ENCODE measurements around the gene MYL11.
A peak's percentile ranks its signal among the peaks of the same experiment; 100 is the strongest.

MYL11 gene

DNA sequence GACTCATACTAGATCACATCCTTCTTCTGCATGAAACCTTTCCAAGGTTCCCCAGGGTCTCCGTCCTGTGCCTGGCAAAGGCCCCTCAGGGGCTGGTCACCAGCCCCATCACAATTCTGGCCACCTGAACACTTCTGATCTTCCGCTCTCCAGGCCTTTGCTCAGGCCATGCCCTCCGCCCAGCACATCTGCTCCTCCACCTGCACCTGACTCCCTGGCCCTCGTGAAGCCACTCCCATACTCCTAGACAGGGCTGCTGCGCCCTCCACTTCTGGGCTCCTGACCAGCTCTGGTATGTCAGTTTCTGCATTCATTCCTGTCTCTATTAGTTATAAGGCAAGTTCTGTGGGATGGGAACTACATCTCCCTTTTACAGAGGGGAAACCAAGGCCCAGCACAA, 1.9 kb upstream of the MYL11 start:
- Mint-ChIP-seq H3K4me1 (peaks cover 69% of the 10 kb centered on the region), H3K27me3 (ENCODE audit: low read depth, poor library complexity) (peaks cover 4% of the 10 kb centered on the region), H3K36me3 (ENCODE audit: low read depth) (no peaks in the 10 kb centered on the region), H3K9me3 (no peaks in the 10 kb centered on the region), H3K27ac (peak overlapping the region; percentile 93), H3K4me3 (peak overlapping the region; percentile 24)
- TF ChIP-seq, protein P1, sequence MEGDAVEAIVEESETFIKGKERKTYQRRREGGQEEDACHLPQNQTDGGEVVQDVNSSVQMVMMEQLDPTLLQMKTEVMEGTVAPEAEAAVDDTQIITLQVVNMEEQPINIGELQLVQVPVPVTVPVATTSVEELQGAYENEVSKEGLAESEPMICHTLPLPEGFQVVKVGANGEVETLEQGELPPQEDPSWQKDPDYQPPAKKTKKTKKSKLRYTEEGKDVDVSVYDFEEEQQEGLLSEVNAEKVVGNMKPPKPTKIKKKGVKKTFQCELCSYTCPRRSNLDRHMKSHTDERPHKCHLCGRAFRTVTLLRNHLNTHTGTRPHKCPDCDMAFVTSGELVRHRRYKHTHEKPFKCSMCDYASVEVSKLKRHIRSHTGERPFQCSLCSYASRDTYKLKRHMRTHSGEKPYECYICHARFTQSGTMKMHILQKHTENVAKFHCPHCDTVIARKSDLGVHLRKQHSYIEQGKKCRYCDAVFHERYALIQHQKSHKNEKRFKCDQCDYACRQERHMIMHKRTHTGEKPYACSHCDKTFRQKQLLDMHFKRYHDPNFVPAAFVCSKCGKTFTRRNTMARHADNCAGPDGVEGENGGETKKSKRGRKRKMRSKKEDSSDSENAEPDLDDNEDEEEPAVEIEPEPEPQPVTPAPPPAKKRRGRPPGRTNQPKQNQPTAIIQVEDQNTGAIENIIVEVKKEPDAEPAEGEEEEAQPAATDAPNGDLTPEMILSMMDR (IDR thresholded peaks at IDR 0.05), result no peak
- DNase-seq, result no peak

DNA sequence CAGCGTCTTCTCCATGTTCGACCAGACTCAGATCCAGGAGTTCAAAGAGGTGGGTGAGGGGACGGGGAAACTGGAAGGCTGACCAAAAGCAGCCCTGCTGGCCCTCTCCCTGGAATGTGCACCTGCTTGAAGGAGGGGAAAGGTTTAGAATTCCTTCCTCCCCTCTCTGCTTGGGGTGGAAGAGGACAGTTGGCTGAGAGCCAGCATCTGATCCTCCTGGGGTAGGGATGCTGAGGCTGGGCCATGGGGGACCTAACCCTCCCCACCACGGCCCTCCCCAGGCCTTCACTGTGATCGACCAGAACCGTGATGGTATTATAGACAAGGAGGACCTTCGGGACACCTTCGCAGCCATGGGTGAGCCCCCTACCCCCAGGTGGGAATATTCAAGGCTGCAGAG, 1.3 kb downstream of the MYL11 start:
- Mint-ChIP-seq H3K36me3 (ENCODE audit: low read depth) (peaks cover 5% of the 10 kb centered on the region), H3K9me3 (no peaks in the 10 kb centered on the region), H3K27me3 (ENCODE audit: low read depth, poor library complexity) (peaks cover 4% of the 10 kb centered on the region), H3K27ac (no peak overlapping the region), H3K4me1 (peaks cover 76% of the 10 kb centered on the region), H3K4me3 (no peak overlapping the region)
- TF ChIP-seq, protein P1 (IDR thresholded peaks at IDR 0.05), result no peak
- no peak for DNase-seq

DNA sequence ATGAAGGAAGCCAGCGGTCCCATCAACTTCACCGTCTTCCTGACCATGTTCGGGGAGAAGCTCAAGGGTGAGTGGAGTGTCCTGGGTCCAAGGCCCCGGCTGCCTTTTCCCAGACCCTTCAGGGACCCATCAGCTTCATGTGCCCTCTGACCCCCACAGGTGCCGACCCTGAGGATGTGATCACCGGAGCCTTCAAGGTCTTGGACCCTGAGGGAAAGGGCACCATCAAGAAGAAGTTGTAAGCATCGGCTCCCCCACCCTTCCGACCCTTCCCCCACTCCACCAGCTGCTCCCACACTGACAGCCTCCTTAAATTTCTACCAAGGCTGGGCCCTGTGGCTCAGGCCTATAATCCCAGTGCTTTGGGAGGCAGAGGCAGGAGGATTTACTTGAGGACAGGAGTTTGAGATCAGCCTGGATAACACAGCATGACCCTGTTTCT, 1.9 kb downstream of the MYL11 start:
- TF ChIP-seq, protein P1 (IDR thresholded peaks at IDR 0.05), result no peak
- Mint-ChIP-seq H3K36me3 (ENCODE audit: low read depth) (peaks cover 5% of the 10 kb centered on the region), H3K9me3 (no peaks in the 10 kb centered on the region), H3K4me1 (peaks cover 77% of the 10 kb centered on the region), H3K27ac (peak overlapping the region; percentile 100), H3K27me3 (ENCODE audit: low read depth, poor library complexity) (no peaks in the 10 kb centered on the region), H3K4me3 (no peak overlapping the region)
- DNase-seq, result no peak

DNA sequence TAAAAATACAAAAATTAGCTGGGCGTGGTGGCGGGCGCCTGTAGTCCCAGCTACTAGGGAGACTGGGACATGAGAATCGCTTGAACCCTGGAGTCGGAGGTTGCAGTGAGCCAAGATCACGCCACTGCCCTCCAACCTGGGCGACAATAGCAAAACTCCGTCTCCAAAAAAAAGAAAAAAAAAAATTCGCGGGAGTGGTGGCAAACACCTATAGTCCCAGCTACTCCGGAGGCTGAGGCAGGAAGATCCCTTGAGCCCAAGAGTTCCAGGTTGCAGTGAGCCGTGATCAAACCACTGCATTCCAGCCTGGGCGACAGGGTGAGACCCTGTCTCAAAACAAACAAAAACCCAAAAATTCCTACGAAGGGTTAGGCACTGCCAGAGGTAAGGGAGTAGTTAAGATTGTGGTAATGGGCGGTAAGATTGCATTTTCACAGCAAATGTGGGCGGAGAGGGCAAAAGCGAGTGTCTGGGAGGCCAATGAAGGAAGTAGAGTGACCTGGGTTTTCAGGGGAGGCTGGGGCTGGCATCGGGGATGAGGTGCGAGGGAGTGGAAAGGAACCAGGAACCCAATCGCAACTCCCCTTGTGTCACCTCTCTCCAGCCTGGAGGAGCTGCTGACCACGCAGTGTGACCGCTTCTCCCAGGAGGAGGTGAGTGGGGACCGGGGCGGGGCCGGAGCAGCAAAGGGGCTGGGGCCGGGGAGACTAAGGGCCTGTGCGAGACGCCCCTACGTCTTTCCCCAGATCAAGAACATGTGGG, 2.6 kb downstream of the MYL11 start:
- peaks cover 5% of the 10 kb centered on the region for H3K36me3 Mint-ChIP-seq (ENCODE audit: low read depth)

DNA sequence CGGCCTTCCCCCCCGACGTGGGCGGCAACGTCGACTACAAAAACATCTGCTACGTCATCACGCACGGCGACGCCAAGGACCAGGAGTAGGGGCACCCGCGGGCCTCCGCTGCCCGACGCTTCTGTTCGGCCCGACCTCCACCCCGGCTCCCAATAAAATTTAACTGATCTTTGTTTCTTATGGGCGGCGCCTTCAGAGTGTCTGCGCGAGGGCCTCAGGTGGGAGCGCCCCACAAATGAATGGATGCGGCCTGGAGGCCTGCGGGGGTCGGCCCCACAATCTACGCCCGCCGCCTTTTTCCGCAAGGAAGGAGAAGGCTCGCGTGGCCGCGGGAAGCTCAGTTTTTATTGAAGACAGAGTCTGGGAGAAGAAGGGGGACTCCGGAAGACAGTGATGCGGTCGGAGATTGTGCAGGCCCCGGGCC, 3.2 kb downstream of the MYL11 start:
- TF ChIP-seq, protein P1 (IDR thresholded peaks at IDR 0.05), result no peak
- peak overlapping the region; percentile 86 for H3K4me3 Mint-ChIP-seq
- no peaks in the 10 kb centered on the region for H3K9me3 Mint-ChIP-seq
- peak; percentile 82 for DNase-seq
- no peaks in the 10 kb centered on the region for H3K27me3 Mint-ChIP-seq (ENCODE audit: low read depth, poor library complexity)
- peaks cover 5% of the 10 kb centered on the region for H3K36me3 Mint-ChIP-seq (ENCODE audit: low read depth)
- peak overlapping the region; percentile 100 for H3K27ac Mint-ChIP-seq
- peaks cover 76% of the 10 kb centered on the region for H3K4me1 Mint-ChIP-seq

More for the DNA sequence above, 2.6 kb downstream of the MYL11 start:
- H3K4me3 Mint-ChIP-seq, result peak overlapping the region; percentile 86
- no peaks in the 10 kb centered on the region for H3K9me3 Mint-ChIP-seq
- H3K4me1 Mint-ChIP-seq, result peaks cover 76% of the 10 kb centered on the region
- peak overlapping the region; percentile 100 for H3K27ac Mint-ChIP-seq
- TF ChIP-seq, protein P1 (IDR thresholded peaks at IDR 0.05), result no peak
- no peak for DNase-seq
- no peaks in the 10 kb centered on the region for H3K27me3 Mint-ChIP-seq (ENCODE audit: low read depth, poor library complexity)
